H1 (cell line): ENCODE results near the gene ECSIT.

ENCODE experiments used
- POLR2A ChIP-seq, 2 experiments: IDR thresholded peaks; 1 replicate in 1 of 2; 2 replicates in 1 of 2; pipeline ENCODE4 v1.6.1; 2011; ENCODE audit warnings: low read depth in 2 of 2, low read length in 2 of 2, mild to moderate bottlenecking in 2 of 2; ENCODE audit errors: control extremely low read depth in 1 of 2
- TAF1 ChIP-seq: IDR thresholded peaks from 2 replicates; pipeline ENCODE4 v1.6.1; 2011; ENCODE audit warnings: mild to moderate bottlenecking, low read depth, low read length

GRCh38 chr19:11461453-11461852, 67.5 kb downstream of the ECSIT start:
- TF ChIP-seq TAF1: no peak
- TF ChIP-seq POLR2A (IDR thresholded peaks at IDR 0.05; ENCODE audit: control extremely low read depth in 1 of 2, low read depth in 2 of 2, low read length in 2 of 2): no peak
